Activated CD8-positive, alpha-beta memory T cell treated with anti-CD3 and anti-CD28 coated beads for 4 hours (primary cell): ENCODE measurements around the gene VILL.
A peak's percentile ranks its signal among the peaks of the same experiment; 100 is the strongest.
"Not testable (repeated sequence)": the region's sequence is repeated elsewhere in the genome, so short reads cannot be mapped to it uniquely, and the experiment has no call there.

ENCODE experiments used
- DNase-seq, 2 donors: peaks; one replicate each; pipeline ENCODE4 v3.0.0-alpha.2; 2020; ENCODE audit warnings: low read depth in 2 of 2

The VILL gene

GRCh38 chr3:37963635-37964034 is 27.0 kb upstream of the VILL start:
- DNase-seq, result no peak

DNA sequence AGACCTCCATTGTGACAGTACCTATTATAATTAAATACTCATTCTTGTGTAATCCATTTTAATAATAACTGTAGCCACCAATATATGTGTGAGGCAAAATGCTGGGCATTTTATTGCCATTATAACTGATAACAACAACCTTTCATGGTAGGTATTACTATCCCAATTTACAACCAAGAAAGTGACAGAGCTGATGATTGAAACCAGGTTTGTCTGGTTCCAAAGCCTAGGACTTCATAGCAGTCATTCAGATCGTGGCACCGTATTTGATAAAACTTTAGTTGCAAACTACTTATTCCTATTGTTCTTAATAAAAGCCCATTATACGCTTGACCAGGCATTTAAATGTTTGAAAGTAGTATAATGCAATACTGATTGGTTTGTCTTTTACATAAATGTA is 26.4 kb upstream of the VILL start:
- DNase-seq, result no peak

DNA sequence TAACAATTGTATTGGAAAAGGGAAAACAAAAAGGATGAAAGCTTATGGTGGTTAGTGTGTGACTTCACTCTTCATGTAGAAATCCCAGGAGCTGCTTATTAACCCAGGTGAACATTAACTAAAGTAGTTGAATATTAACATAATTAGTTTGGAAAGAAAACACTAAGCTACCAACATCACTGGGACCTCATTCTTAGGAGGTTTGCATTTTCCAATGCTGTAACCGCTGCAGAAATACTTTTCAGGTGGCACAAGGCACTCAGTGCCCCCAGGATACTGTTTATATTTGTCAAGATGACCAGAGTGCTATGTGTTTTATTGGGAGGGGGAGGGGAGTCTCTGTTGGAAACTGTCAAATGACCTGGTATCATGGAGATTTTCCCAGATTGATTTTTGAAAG is 25.9 kb upstream of the VILL start:
- DNase-seq, result no peak

DNA sequence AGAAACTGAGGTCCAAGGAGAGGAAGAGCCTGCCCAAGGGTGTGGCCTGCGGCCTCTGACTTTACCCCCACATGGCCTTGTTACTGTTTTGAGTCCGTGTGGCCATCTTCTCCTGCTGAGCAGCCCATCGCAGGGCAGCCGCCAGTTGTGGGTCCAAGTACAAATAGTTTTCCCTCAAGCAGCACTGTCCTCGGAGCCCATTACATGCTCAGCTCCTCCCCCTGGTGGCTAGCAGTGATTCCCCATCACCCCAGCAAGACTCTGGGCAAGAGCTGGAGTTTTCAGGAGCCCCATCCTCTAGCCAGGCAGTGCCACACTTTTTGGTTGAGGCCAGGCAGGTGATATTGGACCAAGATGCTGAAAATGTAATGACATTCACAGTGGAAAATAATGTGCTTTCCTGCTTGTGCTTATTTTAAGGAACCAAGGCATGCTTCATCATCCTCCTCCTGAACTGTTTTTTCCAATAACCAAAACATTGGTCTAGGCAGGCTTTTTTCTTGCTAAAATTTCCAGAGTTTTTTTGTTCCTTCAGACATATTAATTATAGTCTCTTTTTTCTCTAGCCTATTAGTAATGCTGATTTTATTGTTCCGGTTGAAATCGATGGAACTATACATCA is 23.2 kb upstream of the VILL start:
- DNase-seq, result peak in 1 of 2 donors; percentile 8

DNA sequence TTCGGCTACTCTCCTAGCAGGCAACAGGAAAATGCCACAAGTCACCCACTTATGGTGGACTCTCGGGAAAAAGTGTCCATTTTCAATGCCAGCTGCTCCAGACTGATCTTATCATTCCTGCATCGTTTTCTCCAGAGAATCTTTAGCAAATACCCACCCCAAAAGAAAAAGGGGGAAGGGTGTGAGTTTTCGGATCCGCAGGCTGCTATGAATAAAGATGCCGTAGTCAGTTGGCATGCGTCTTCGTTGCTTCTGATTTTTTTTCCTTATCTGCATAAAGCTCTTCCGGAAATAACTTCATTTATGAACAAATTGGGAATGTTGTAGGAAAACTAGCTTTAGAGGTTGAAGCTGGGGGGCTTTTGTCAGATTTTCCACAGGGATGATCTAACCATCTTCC is 22.4 kb upstream of the VILL start:
- DNase-seq, result no peak

- DNase-seq, result no peak
These were observed 21.6 kb upstream of the VILL start for GRCh38 chr3:37968813-37969595.

DNA sequence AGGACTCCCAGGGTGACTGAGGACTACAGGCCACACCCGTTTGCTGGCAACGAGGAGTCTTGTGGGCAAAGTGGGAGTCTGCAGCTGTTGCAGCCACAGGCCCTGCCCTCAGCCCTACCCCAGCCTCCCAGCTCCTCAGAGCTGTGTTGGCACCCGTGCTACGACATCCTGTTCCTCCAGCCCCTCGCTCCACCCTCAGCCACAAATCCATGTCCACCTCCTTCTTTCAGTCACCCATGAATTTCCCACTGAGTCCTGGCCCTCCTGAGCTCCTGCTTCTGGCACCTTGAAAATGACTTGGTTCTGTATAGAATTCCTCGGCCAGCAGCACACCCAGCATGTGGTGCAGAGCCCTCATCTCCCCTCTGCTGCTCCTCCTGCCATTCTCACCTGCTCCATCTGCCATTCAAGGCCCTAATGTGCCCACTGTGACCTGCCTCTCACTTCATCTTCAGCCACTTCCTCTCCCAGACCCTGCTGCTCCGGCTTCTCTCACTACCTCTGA is 20.9 kb upstream of the VILL start:
- no peak for DNase-seq

GRCh38 chr3:37970802-37971201 is 19.8 kb upstream of the VILL start:
- no peak for DNase-seq

GRCh38 chr3:37971467-37971866 is 19.1 kb upstream of the VILL start:
- DNase-seq, result no peak

DNA sequence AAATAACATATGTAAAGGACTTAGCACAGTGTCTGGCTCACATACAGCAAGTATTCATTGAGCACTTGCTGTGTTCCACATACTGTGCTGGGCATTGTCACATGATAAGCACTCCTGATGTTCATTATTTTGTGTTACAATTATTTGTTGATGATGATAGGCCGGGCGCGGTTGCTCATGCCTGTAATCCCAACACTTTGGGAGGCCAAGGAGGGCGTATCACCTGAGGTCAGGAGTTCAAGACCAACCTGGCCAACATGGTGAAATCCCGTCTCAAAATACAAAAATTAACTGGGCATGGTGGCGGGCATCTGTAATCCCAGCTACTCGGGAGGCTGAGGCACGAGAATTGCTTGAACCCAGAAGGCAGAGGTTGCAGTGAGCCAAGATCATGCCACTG is 18.5 kb upstream of the VILL start:
- DNase-seq, result not testable (repeated sequence)

- DNase-seq, result no peak
These were observed 17.1 kb upstream of the VILL start for GRCh38 chr3:37973246-37974054.

GRCh38 chr3:37974121-37975083 is 16.2 kb upstream of the VILL start:
- peak; percentile 34 to 39 for DNase-seq

DNA sequence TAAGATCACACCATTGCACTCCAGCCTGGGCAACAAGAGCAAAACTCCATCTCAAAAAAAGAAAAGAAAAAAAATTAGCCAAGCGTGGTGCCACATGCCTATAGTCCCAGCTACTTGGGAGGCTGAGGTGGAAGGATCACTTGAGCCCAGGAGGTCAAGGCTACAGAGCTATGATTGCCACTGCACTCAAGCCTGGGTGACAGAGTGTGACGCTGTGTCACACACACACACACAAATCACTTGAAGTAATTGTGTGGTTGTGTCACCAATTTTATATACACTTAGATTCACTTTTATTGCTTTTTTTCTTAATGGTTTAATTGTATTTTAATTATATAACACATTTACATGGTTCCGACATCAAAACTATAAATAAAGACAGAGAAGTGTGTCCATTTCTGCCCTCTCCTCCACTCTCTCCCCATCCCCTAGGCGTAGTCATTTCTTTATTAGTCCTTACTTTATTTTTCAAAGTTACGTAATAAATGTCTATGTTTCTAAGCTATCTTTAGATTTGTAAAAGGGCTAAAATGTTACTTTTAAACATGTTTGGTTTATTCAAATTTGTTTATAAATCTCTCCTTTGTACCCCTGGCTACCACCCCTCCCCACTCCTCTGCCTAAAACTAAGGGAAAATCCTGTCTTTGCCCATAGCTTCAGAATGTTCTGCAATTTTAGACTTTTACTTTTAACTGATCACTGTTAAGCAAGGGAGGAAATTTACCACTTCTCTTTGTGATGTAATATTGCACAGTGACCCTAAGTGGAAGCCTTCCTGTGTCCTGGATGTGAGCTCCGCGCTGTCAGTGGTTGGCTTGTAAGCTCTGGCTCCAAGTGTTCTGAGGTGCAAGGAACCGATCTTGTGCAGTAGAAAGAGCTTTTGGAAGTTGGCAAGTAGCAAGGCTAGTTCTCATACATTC is 10.8 kb upstream of the VILL start:
- no peak for DNase-seq

- DNase-seq, result no peak
These were observed 9.9 kb upstream of the VILL start for GRCh38 chr3:37980462-37981347.

GRCh38 chr3:37981348-37981664 is 9.3 kb upstream of the VILL start:
- DNase-seq, result no peak

GRCh38 chr3:37982331-37982730 is 8.3 kb upstream of the VILL start:
- no peak for DNase-seq

GRCh38 chr3:37984051-37984450 is 6.5 kb upstream of the VILL start:
- no peak for DNase-seq

DNA sequence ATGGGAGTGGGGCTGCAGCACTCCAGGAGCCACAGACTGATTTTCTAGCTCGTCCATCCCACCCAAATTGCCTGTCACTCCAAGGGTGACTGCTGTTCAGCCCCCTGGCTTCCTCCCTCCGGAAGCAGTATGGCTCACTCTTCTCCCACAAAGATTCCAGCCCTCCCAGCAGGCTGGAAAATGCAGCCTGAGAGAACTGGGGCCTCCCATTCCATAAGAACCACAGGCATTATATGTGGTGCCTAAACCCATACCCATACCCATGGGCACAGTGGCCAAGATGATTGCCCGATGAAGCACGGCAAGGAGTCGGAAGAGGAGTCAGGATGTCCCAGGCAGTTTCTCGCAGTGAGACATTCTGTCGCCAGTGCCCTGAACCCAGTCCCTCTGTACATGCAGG is 6.0 kb upstream of the VILL start:
- DNase-seq, result no peak

- no peak for DNase-seq
These were observed 4.8 kb upstream of the VILL start for GRCh38 chr3:37985637-37986320.
